Inflammatory macrophage treated with lipopolysaccharide for 1 hour (primary cell): ENCODE results near the gene ZBTB39.
A peak's percentile ranks its signal among the peaks of the same experiment; 100 is the strongest.
"Not testable (repeated sequence)": the region's sequence is repeated elsewhere in the genome, so short reads cannot be mapped to it uniquely, and the experiment has no call there.

Experiments used
- DNase-seq, 2 donors: peaks; one replicate each; pipeline ENCODE4 v3.0.0-alpha.2; 2020 to 2022

ZBTB39 gene

GRCh38 chr12:57031138-57031725, 24.9 kb upstream of the ZBTB39 start:
- DNase-seq: peak; percentile 23 to 36

GRCh38 chr12:57029457-57029856, 23.1 kb upstream of the ZBTB39 start:
- no peak for DNase-seq

GRCh38 chr12:57027805-57028153, 21.4 kb upstream of the ZBTB39 start:
- no peak for DNase-seq

- no peak for DNase-seq
Observed at GRCh38 chr12:57027011-57027804, 20.9 kb upstream of the ZBTB39 start.

GRCh38 chr12:57025196-57025595, 18.9 kb upstream of the ZBTB39 start:
- DNase-seq: no peak

- DNase-seq: not testable (repeated sequence)
Observed at GRCh38 chr12:57022324-57022723, 16.0 kb upstream of the ZBTB39 start.

- no peak for DNase-seq
Observed at GRCh38 chr12:57019983-57020719, 13.8 kb upstream of the ZBTB39 start.

GRCh38 chr12:57018906-57019305, 12.6 kb upstream of the ZBTB39 start:
- no peak for DNase-seq

- not testable (repeated sequence) for DNase-seq
Observed at GRCh38 chr12:57018353-57018752, 12.0 kb upstream of the ZBTB39 start.

GRCh38 chr12:57016348-57016747, 10.0 kb upstream of the ZBTB39 start, which contains the start of gene TAC3:
TSS of gene TAC3 (minus strand) at chr12:57016529. CDS start at chr12:57015797, 732 bp downstream.
- DNase-seq: no peak

GRCh38 chr12:57012600-57013465, 6.5 kb upstream of the ZBTB39 start:
- no peak for DNase-seq

GRCh38 chr12:57011438-57012424, 5.4 kb upstream of the ZBTB39 start:
- DNase-seq: no peak

GRCh38 chr12:57010627-57011247, 4.4 kb upstream of the ZBTB39 start:
- no peak for DNase-seq

- DNase-seq: no peak
Observed at GRCh38 chr12:57009949-57010626, 3.7 kb upstream of the ZBTB39 start.

GRCh38 chr12:57008178-57008577, 1.8 kb upstream of the ZBTB39 start:
- peak; percentile 51 to 76 for DNase-seq

GRCh38 chr12:57006809-57007475, 596 bp upstream of the ZBTB39 start:
- no peak for DNase-seq

GRCh38 chr12:57004651-57005050, 1.7 kb downstream of the ZBTB39 start:
- no peak for DNase-seq

- DNase-seq: no peak
Observed at GRCh38 chr12:57003395-57003794, 3.0 kb downstream of the ZBTB39 start.

- DNase-seq: peak; percentile 29 to 77
Observed at GRCh38 chr12:57001448-57001906, 4.9 kb downstream of the ZBTB39 start.

GRCh38 chr12:57000393-57000792, 6.0 kb downstream of the ZBTB39 start:
- no peak for DNase-seq
